Natural killer cell (primary cell): ENCODE measurements around the gene FAM25C. TPM values are rescaled to one million over a fixed set of nuclear protein-coding genes. Genes with fewer than 3 reads are reported as not detected.
A peak's percentile ranks its signal among the peaks of the same experiment; 100 is the strongest.
"Not testable (repeated sequence)": the region's sequence is repeated elsewhere in the genome, so short reads cannot be mapped to it uniquely, and the experiment has no call there.

Experiments
- ATAC-seq, 3 donors: fragments of 150-1000 bp in 2 of 3; fragments of 200-7000 bp in 1 of 3; cut with Tn5 transposase; 1 replicate in 1 of 3; 2 replicates in 2 of 3; pipeline ENCODE4 v1.10.0; 2021; ENCODE audit warnings: mild to moderate bottlenecking in 2 of 3, moderate library complexity in 2 of 3
- DNase-seq, 2 donors: peaks; one replicate each; pipeline versions ENCODE4 v3.0.0 to v3.0.0-alpha.2; 2013 to 2021; ENCODE audit warnings: mixed read lengths in 1 of 2
- H3K27ac ChIP-seq: one replicate; pipeline ENCODE4 v1.5.1; 2013; ENCODE audit warnings: mild to moderate bottlenecking, low read length
- H3K27me3 ChIP-seq: one replicate; pipeline ENCODE4 v1.6.1; 2013; ENCODE audit warnings: low read length; ENCODE audit not compliant: control insufficient read depth, insufficient read depth
- H3K36me3 ChIP-seq: one replicate; pipeline ENCODE4 v1.6.1; 2013; ENCODE audit warnings: low read length; ENCODE audit not compliant: control insufficient read depth, insufficient read depth
- H3K4me1 ChIP-seq: one replicate; pipeline ENCODE4 v1.6.1; 2013; ENCODE audit warnings: low read length; ENCODE audit not compliant: control insufficient read depth, insufficient read depth
- H3K4me3 ChIP-seq: one replicate; pipeline ENCODE4 v1.5.1; 2013; ENCODE audit warnings: low read length
- H3K9me3 ChIP-seq: one replicate; pipeline ENCODE4 v1.6.1; 2013; ENCODE audit warnings: low read length; ENCODE audit not compliant: control insufficient read depth, insufficient read depth
- H3K27ac Mint-ChIP-seq, 2 donors: one replicate each; pipeline ENCODE4 v1.8.0; 2022; ENCODE audit warnings: mild to moderate bottlenecking in 2 of 2, mixed read lengths in 2 of 2, moderate library complexity in 1 of 2
- H3K27me3 Mint-ChIP-seq, 2 donors: one replicate each; pipeline ENCODE4 v1.8.0; 2022; ENCODE audit warnings: low read depth in 2 of 2, mixed read lengths in 2 of 2
- H3K36me3 Mint-ChIP-seq: one replicate; pipeline ENCODE4 v1.8.0; 2022; ENCODE audit warnings: mixed read lengths
- H3K4me1 Mint-ChIP-seq, 2 donors: one replicate each; pipeline ENCODE4 v1.8.0; 2022; ENCODE audit warnings: mixed read lengths in 2 of 2
- H3K4me3 Mint-ChIP-seq: one replicate; pipeline ENCODE4 v1.8.0; 2022; ENCODE audit warnings: mild to moderate bottlenecking, moderate library complexity, mixed read lengths
- H3K9me3 Mint-ChIP-seq, 2 donors: one replicate each; pipeline ENCODE4 v1.8.0; 2022; ENCODE audit warnings: mixed read lengths in 2 of 2
- WGBS: methylation state at CpG from one replicate; pipeline ENCODE4 v1.1.7; 2013; ENCODE audit warnings: missing lambda C conversion rate; ENCODE audit not compliant: insufficient coverage; 5-methylcytosine and 5-hydroxymethylcytosine counted together
- intact Hi-C: fragments of 100-400 bp; cut with micrococcal nuclease; formaldehyde crosslinking; loops from one replicate; pipeline ENCODE4 v1.14.2; 2022
- total RNA-seq, 4 donors: library from RNA; stranded (reverse); fragments of 120-200 nt in 1 of 4; gene quantifications; one replicate each; pipeline versions ENCODE4 v1.2.3 to v1.2.4, GENCODE V29; 2013 to 2022

Gene FAM25C
- total RNA-seq, 3 donors from 2014 or later (not counting 1 experiment from before 2014, with no cell fraction given), result not detected

- H3K27ac ChIP-seq, H3K27ac Mint-ChIP-seq, H3K4me1 ChIP-seq, H3K27me3 ChIP-seq, ATAC-seq, H3K4me1 Mint-ChIP-seq, H3K27me3 Mint-ChIP-seq, H3K36me3 Mint-ChIP-seq, H3K9me3 Mint-ChIP-seq, intact Hi-C loops, H3K4me3 Mint-ChIP-seq, H3K4me3 ChIP-seq, H3K36me3 ChIP-seq, H3K9me3 ChIP-seq, DNase-seq: not testable (repeated sequence)
- no CpG with 5 or more reads among the region's 4 CpGs for WGBS
Observed at GRCh38 chr10:47989542-47989950, 10.0 kb downstream of the FAM25C start.

GRCh38 chr10:47988718-47989541, 10.7 kb downstream of the FAM25C start:
- H3K9me3 Mint-ChIP-seq, H3K4me3 Mint-ChIP-seq, ATAC-seq, H3K36me3 ChIP-seq, H3K27ac ChIP-seq, H3K4me1 Mint-ChIP-seq, H3K36me3 Mint-ChIP-seq, H3K9me3 ChIP-seq, H3K27me3 ChIP-seq, H3K27me3 Mint-ChIP-seq, H3K4me1 ChIP-seq, H3K27ac Mint-ChIP-seq, intact Hi-C loops, H3K4me3 ChIP-seq, DNase-seq: not testable (repeated sequence)
- WGBS, result 86% methylated on average over 11 of the region's 16 CpGs

GRCh38 chr10:47987952-47988351, 11.6 kb downstream of the FAM25C start:
- H3K36me3 ChIP-seq, H3K27ac Mint-ChIP-seq, H3K4me1 ChIP-seq, H3K27ac ChIP-seq, H3K27me3 ChIP-seq, H3K4me3 Mint-ChIP-seq, H3K27me3 Mint-ChIP-seq, H3K4me3 ChIP-seq, DNase-seq, H3K9me3 Mint-ChIP-seq, intact Hi-C loops, H3K36me3 Mint-ChIP-seq, H3K9me3 ChIP-seq, ATAC-seq, H3K4me1 Mint-ChIP-seq: not testable (repeated sequence)
- no CpG with 5 or more reads among the region's 6 CpGs for WGBS

- 6% methylated on average over 7 of the region's 49 CpGs for WGBS
- DNase-seq, H3K27ac Mint-ChIP-seq, H3K4me3 Mint-ChIP-seq, H3K4me3 ChIP-seq, H3K27me3 ChIP-seq, H3K27me3 Mint-ChIP-seq, H3K36me3 ChIP-seq, intact Hi-C loops, H3K9me3 ChIP-seq, H3K4me1 ChIP-seq, H3K36me3 Mint-ChIP-seq, H3K27ac ChIP-seq, H3K9me3 Mint-ChIP-seq, H3K4me1 Mint-ChIP-seq: not testable (repeated sequence)
- peak in 2 of 3 donors; percentile 33 to 57 for ATAC-seq
Observed at GRCh38 chr10:47986413-47987230, 13.0 kb downstream of the FAM25C start.

GRCh38 chr10:47975409-47975808, 24.2 kb downstream of the FAM25C start:
- H3K27me3 ChIP-seq, H3K36me3 Mint-ChIP-seq, H3K36me3 ChIP-seq, DNase-seq, H3K27me3 Mint-ChIP-seq, H3K27ac ChIP-seq, H3K27ac Mint-ChIP-seq, H3K9me3 Mint-ChIP-seq, H3K9me3 ChIP-seq, ATAC-seq, intact Hi-C loops, H3K4me1 Mint-ChIP-seq, H3K4me3 ChIP-seq, H3K4me3 Mint-ChIP-seq, H3K4me1 ChIP-seq: not testable (repeated sequence)
- no CpG with 5 or more reads among the region's 3 CpGs for WGBS

DNA sequence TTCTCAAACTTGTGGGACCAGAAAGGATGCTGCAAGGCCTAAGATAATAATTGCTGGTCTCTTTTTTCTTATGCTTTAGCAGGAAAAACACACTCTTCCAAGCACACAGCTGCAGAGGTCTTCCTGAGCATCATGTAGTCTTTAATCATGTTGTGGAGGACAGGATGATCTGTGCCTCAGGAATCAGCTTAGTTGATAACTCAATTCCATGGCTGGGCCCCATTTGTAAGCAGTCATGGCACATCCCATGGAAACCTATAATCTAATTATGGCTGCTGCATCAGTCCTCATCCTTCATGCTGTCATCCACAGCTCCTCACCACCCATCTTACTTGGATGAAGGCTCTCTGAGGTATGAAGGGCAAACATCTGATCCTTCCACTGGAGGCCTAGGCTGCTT, 26.5 kb downstream of the FAM25C start:
- H3K27me3 ChIP-seq, H3K9me3 ChIP-seq, H3K27ac ChIP-seq, DNase-seq, H3K4me1 ChIP-seq, H3K4me3 Mint-ChIP-seq, H3K27me3 Mint-ChIP-seq, H3K27ac Mint-ChIP-seq, H3K36me3 ChIP-seq, intact Hi-C loops, H3K36me3 Mint-ChIP-seq, ATAC-seq, H3K9me3 Mint-ChIP-seq, H3K4me1 Mint-ChIP-seq, H3K4me3 ChIP-seq: not testable (repeated sequence)

- H3K27ac ChIP-seq, H3K27me3 Mint-ChIP-seq, H3K36me3 ChIP-seq, H3K27me3 ChIP-seq, H3K27ac Mint-ChIP-seq, H3K4me1 ChIP-seq, ATAC-seq, DNase-seq, H3K36me3 Mint-ChIP-seq, H3K4me3 Mint-ChIP-seq, H3K9me3 ChIP-seq, H3K9me3 Mint-ChIP-seq, H3K4me1 Mint-ChIP-seq, H3K4me3 ChIP-seq, intact Hi-C loops: not testable (repeated sequence)
- no CpG with 5 or more reads among the region's 2 CpGs for WGBS
Observed at GRCh38 chr10:47972077-47972476, 27.5 kb downstream of the FAM25C start.
